NT2/D1 (cell line): ENCODE measurements around the gene MTMR1.

Source experiments
- YY1 ChIP-seq: IDR thresholded peaks from 2 replicates; pipeline ENCODE4 v1.6.1; 2011; ENCODE audit not compliant: insufficient read length, insufficient read depth
- ZNF274 ChIP-seq: IDR thresholded peaks from 2 replicates; pipeline ENCODE4 v1.6.1; 2011; ENCODE audit warnings: mild to moderate bottlenecking, low read depth, low read length

DNA sequence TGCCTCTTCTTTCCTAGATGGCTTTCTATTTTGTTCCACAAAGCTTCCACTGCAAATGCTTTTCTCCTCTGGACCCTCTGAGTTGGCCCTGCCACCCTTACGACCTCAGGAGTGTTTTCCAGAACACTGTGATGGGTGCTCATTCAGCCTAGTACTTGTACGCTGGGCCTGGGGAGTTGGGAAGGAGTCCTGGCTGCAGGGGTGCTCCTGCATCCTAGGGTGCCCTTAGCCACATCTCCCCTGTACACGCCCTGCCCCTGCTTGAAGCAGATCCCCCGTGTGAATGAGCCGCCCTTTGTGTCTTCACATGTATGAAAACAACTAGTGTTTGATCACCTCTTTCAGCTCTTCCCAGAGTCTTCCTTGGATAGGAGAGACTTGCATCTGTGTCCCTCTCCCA is 64.2 kb downstream of the MTMR1 start:
- TF ChIP-seq ZNF274: no peak
- no peak for TF ChIP-seq YY1
